IPS-NIHi7 (cell line): ENCODE results near the gene EI24.

Experiments
- DNase-seq: peaks from one replicate; pipeline ENCODE4 v3.0.0; 2012; ENCODE audit warnings: mixed read lengths; ENCODE audit errors: extremely low spot score

EI24 gene

DNA sequence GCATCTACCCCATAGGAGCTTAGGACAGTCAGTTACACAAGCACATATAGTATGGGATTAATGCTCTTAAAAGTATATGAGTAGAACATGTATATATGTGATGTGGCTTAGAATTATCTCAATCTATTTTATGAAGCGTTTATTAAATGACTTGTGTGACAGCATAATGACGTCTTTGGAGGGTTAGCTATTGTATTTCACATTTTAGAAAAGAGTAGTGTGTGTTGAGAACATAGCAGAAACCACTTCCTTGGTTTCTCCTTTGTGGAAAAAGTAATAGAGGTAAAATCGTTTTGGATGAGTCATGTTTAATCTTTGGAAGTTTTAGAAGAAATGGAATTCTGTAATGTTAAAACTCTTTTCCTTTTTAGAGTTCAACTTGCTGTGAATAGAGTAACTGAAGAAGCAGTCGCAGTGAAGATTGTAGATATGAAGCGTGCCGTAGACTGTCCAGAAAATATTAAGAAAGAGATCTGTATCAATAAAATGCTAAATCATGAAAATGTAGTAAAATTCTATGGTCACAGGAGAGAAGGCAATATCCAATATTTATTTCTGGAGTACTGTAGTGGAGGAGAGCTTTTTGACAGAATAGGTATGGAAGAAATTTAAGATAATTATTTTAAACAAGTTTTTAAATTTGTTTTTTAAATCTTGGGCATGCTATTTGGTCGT, 58.1 kb downstream of the EI24 start:
- no peak for DNase-seq
